SK-N-SH (cell line): ENCODE results near the gene SSR4.

Source experiments
- CTCF ChIP-seq: fragments of 200-600 bp; sonication (generic); IDR thresholded peaks from 2 replicates; pipeline ENCODE4 v1.6.1; 2017; ENCODE audit warnings: antibody characterized with exemption, mild to moderate bottlenecking, moderate library complexity
- EP300 ChIP-seq, 2 experiments: IDR thresholded peaks; 2 replicates each; pipeline versions ENCODE4 v1.4.0 to v1.6.1; 2012; ENCODE audit warnings: borderline replicate concordance in 1 of 2, low read depth in 1 of 2, low read length in 1 of 2
- SIN3A ChIP-seq: IDR thresholded peaks from 2 replicates; pipeline ENCODE4 v1.6.1; 2012; ENCODE audit warnings: low read depth, mild to moderate bottlenecking, low read length, moderate library complexity, borderline replicate concordance

GRCh38 chrX:153821066-153821465 lies 26.6 kb downstream of the SSR4 start:
- TF ChIP-seq CTCF, result no peak
- no peak for TF ChIP-seq EP300 (IDR thresholded peaks at IDR 0.05; ENCODE audit: borderline replicate concordance in 1 of 2, low read depth in 1 of 2, low read length in 1 of 2)
- TF ChIP-seq SIN3A, result no peak
